NCI-H446 (cell line): ENCODE results near the gene TMC5.
A peak's percentile ranks its signal among the peaks of the same experiment; 100 is the strongest.

Experiments used
- DNase-seq, 2 experiments: peaks; one replicate each; lab custom pipeline; 2025; lab: John Stamatoyannopoulos, UW

TMC5 gene

GRCh38 chr16:19506965-19507364, 89.3 kb downstream of the TMC5 start:
- DNase-seq = no peak

- DNase-seq = no peak
Measured at GRCh38 chr16:19507867-19508266, 90.2 kb downstream of the TMC5 start.

GRCh38 chr16:19512297-19512696, 94.6 kb downstream of the TMC5 start:
- DNase-seq = no peak

GRCh38 chr16:19513377-19514053, 95.8 kb downstream of the TMC5 start:
- no peak for DNase-seq

- DNase-seq = no peak
Measured at GRCh38 chr16:19515757-19516156, 98.1 kb downstream of the TMC5 start.

GRCh38 chr16:19517424-19518089, 99.9 kb downstream of the TMC5 start:
- DNase-seq = no peak

GRCh38 chr16:19518388-19518787, 100.7 kb downstream of the TMC5 start:
- DNase-seq = no peak

- no peak for DNase-seq
Measured at GRCh38 chr16:19520861-19521331, 103.2 kb downstream of the TMC5 start.

- DNase-seq = peak; percentile 77 to 90
Measured at GRCh38 chr16:19521471-19522396, 104.1 kb downstream of the TMC5 start, which contains the start of gene GDE1. Gene GDE1 (minus strand): TSS chr16:19522098. CDS start chr16:19521964, 134 bp downstream.

GRCh38 chr16:19522397-19522732, 104.7 kb downstream of the TMC5 start:
- no peak for DNase-seq

- no peak for DNase-seq
Measured at GRCh38 chr16:19522760-19523159, 105.1 kb downstream of the TMC5 start.

- DNase-seq = no peak
Measured at GRCh38 chr16:19523184-19523558, 105.5 kb downstream of the TMC5 start.

GRCh38 chr16:19523559-19524355, 106.1 kb downstream of the TMC5 start, which contains the start of gene CCP110:
Gene CCP110 (plus strand): TSS chr16:19523942. CDS start chr16:19527882, 3,940 bp downstream.
- peak; percentile 83 to 96 for DNase-seq

- no peak for DNase-seq
Measured at GRCh38 chr16:19524356-19524615, 106.6 kb downstream of the TMC5 start.

GRCh38 chr16:19524616-19525384, 107.1 kb downstream of the TMC5 start:
- DNase-seq = peak in 1 of 2 experiments; percentile 6

GRCh38 chr16:19525385-19525723, 107.7 kb downstream of the TMC5 start:
- DNase-seq = no peak

- DNase-seq = no peak
Measured at GRCh38 chr16:19527161-19527560, 109.5 kb downstream of the TMC5 start.

GRCh38 chr16:19528666-19529065, 111.0 kb downstream of the TMC5 start:
- no peak for DNase-seq

- DNase-seq = no peak
Measured at GRCh38 chr16:19532601-19533000, 114.9 kb downstream of the TMC5 start.

- DNase-seq = no peak
Measured at GRCh38 chr16:19540241-19540970, 122.7 kb downstream of the TMC5 start.
